ENCODE data around the gene SLC4A7.
A peak's percentile ranks its signal among the peaks of the same experiment; 100 is the strongest.
"Not testable (repeated sequence)": the region's sequence is repeated elsewhere in the genome, so short reads cannot be mapped to it uniquely, and the experiment has no call there.

SLC4A7 gene

DNA sequence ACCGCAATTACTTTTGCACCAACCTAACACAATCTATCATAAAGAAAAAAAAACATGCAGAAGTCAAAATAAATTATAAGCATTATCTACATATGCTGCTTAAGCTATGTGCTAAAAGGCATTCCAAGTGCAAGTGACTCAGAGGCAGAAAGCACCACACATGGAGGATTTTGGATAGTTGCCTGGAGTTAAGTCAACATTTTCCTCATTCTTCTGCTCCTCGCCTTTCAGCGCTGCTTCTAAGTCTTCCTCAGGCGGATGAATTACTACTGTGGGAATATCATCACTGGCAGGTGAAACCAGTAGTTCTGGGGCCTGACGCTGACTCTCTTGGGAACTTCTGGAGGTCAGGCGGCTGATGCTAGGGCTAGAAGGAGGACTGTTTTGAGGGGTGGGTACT is 53.1 kb downstream of the SLC4A7 start:
- H3K27me3 Mint-ChIP-seq, result no peaks in the 10 kb centered on the region
- intact Hi-C loops (cut with micrococcal nuclease), result no loop called here

DNA sequence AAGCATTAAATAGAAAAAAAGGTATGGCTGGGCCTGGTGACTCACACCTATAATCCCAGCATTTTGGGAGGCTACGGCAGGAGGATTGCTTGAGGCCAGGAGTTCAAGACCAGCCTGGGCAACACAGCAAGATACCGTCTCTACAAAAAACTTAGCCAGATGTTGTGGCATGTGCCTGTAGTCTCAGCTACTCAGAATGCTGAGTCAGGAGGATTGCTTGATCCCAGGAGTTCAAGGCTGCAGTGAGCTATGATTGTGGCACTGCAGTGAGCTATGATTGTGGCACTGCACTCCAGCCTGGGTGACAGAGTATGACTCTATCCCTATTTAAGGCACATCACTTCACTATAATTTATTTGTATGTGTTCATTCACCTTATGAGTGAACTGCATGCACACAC is 54.3 kb downstream of the SLC4A7 start:
- Mint-ChIP-seq H3K4me3 (no peak overlapping the region), H3K36me3 (ENCODE audit: low read depth) (peaks cover 65% of the 10 kb centered on the region), H3K9me3 (no peaks in the 10 kb centered on the region), H3K4me1 (ENCODE audit: low read depth) (no peaks in the 10 kb centered on the region), H3K27me3 (no peaks in the 10 kb centered on the region), H3K27ac (no peak overlapping the region)
- intact Hi-C loops (cut with micrococcal nuclease), result no loop called here

More for the DNA sequence above, 53.1 kb downstream of the SLC4A7 start:
- H3K9me3 Mint-ChIP-seq, result no peaks in the 10 kb centered on the region
- H3K36me3 Mint-ChIP-seq (ENCODE audit: low read depth), result peaks cover 75% of the 10 kb centered on the region
- H3K27ac Mint-ChIP-seq, result no peak overlapping the region
- no peak overlapping the region for H3K4me3 Mint-ChIP-seq
- H3K4me1 Mint-ChIP-seq (ENCODE audit: low read depth), result no peaks in the 10 kb centered on the region

DNA sequence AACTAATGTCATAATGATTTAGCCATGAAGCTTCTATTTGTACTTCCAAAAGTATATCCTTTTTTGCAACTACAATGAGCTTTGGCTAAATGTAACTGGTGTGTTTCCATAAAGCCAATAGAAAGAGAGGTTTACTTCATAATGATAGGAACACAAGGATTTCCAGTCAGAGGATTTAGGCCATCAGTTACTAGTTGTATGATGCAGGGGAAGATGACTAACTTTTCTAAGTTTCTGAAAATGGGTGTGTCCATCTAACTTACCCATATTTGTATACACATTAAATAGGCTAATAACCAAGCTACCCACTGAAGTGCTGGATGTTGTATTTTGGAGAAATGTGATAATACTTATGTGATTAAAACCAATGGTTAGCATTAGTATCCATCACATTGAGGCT is 55.7 kb downstream of the SLC4A7 start:
- Mint-ChIP-seq H3K27ac (no peak overlapping the region), H3K4me3 (no peak overlapping the region), H3K9me3 (no peaks in the 10 kb centered on the region), H3K36me3 (ENCODE audit: low read depth) (peaks cover 58% of the 10 kb centered on the region), H3K27me3 (no peaks in the 10 kb centered on the region), H3K4me1 (ENCODE audit: low read depth) (no peaks in the 10 kb centered on the region)
- intact Hi-C loops (cut with micrococcal nuclease), result no loop called here

DNA sequence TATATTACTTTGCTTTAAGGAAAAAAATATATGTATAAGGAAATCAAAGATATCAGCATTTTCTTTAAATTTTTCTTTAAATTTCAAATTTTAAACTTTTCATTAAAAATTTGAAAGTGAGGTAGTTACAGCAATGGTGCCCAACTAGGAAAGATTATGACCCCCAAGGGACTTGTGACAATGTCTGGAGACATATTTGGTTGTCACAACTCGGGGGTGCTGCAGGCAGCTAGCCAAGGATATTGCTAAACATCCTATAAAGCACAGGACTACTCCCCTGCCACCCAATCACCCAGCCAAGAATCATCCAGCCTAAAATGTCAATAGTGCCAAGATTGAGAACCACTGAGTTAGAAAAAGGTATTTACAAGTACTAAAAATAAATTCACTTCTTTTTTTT is 57.3 kb downstream of the SLC4A7 start:
- Mint-ChIP-seq H3K27ac (no peak overlapping the region), H3K9me3 (no peaks in the 10 kb centered on the region), H3K4me1 (ENCODE audit: low read depth) (no peaks in the 10 kb centered on the region), H3K36me3 (ENCODE audit: low read depth) (peaks cover 49% of the 10 kb centered on the region), H3K4me3 (no peak overlapping the region), H3K27me3 (no peaks in the 10 kb centered on the region)
- intact Hi-C loops (cut with micrococcal nuclease), result no loop called here

DNA sequence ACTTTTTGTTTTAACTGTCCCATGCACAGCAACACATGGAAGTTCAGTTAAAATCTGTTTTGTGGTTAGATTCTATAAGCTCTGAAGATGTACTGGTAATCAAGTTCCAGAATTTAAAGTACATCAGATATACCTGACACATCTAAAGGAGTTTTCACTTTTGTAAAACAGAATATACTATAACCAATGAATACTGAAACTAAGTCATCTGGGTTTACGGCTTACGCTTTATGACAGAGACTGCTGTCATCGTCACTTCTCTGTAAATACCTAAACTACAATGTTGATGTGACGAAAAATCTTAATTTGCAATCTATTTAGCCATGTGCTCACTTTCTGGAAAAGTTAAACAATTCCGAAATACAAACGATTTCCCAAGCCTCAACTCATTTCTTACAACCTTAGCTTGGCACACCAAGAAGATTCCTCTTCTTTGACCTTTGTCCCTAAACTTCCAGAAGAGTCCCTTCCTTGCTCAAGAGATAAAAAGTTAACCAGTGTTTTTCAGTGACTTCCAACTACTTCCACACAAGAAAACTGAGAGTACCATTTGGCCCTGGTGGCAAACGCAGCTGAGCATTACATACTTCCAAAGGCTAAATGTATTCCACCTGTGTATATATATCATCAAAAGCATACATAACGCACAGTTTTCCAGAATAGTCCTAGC is 58.2 kb downstream of the SLC4A7 start:
- intact Hi-C loops (cut with micrococcal nuclease), result no loop called here
- Mint-ChIP-seq H3K4me3 (no peak overlapping the region), H3K9me3 (no peaks in the 10 kb centered on the region), H3K36me3 (ENCODE audit: low read depth) (peaks cover 45% of the 10 kb centered on the region), H3K27me3 (no peaks in the 10 kb centered on the region), H3K27ac (no peak overlapping the region), H3K4me1 (ENCODE audit: low read depth) (no peaks in the 10 kb centered on the region)

DNA sequence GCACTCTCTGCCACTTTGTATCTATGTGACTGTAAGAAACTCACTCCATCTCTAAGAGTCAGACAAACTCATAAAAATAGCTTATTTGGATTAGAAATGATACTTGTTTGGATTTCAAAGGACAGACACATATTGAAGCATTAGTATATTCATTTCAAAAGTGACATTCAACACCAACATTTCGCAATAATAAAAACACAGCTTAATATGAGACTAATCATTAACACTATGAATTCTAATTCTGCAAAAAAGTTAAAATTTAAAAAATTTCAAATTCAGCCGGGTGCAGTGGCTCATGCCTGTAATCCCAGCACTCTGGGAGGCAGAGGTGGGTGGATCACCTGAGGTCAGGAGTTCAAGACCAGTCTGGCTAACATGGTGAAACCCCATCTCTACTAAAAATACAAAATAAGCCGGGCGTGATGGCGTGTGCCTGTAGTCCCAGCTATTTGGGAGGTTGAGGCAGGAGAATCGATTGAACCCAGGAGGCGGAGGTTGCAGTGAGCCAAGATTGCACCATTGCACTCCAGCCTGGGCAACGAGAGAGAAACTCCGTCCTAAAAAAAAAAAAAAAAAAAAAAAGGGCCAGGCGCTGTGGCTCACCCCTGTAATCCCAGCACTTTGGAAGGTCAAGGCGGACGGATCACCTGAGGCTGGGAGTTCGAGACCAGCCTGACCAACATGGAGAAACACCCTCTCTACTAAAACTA is 59.2 kb downstream of the SLC4A7 start:
- intact Hi-C loops (cut with micrococcal nuclease); H3K4me1 Mint-ChIP-seq (ENCODE audit: low read depth); H3K27me3 Mint-ChIP-seq; H3K27ac Mint-ChIP-seq; H3K4me3 Mint-ChIP-seq; H3K9me3 Mint-ChIP-seq: not testable (repeated sequence)
- H3K36me3 Mint-ChIP-seq (ENCODE audit: low read depth), result peaks cover 45% of the 10 kb centered on the region

DNA sequence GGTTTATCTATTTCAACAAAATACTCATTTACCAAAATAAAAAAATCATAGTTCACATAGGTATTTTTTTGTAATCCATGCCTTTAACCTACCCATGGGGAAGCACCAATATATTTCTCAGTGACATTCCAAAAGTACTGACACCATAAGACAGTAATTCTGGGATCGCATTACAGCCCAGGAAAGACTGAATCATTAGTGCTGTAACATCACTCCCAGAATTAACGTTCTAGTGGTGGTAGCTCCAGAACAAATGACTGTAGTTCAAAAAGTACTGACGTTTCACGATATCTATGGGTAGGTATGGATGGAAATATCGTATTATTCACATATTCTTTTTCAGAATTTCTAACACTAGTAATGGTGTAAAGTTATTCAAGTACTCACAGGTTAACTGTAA is 60.7 kb downstream of the SLC4A7 start:
- no peaks in the 10 kb centered on the region for H3K27me3 Mint-ChIP-seq
- no peak overlapping the region for H3K27ac Mint-ChIP-seq
- H3K9me3 Mint-ChIP-seq, result no peaks in the 10 kb centered on the region
- no peak overlapping the region for H3K4me3 Mint-ChIP-seq
- H3K36me3 Mint-ChIP-seq (ENCODE audit: low read depth), result peaks cover 47% of the 10 kb centered on the region
- intact Hi-C loops (cut with micrococcal nuclease), result no loop called here
- H3K4me1 Mint-ChIP-seq (ENCODE audit: low read depth), result no peaks in the 10 kb centered on the region

DNA sequence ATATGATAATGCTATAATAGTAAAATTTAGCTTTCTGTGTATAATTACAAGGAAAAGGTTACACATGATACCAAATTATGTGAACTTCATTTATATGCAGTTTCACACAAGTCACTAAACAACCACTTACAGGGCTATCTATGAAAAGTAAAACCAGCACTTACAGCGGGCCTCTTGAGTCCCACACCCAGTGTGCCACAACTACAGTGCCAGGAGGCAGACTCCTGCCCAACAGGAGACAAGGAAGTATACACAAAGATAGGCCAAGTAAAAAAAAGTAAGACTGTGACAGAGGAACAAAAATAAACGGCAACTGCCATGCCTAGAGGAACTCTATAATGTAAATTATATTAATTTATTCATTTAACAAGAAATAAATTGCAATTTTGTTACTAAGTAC is 61.6 kb downstream of the SLC4A7 start:
- Mint-ChIP-seq H3K9me3 (no peaks in the 10 kb centered on the region), H3K4me1 (ENCODE audit: low read depth) (no peaks in the 10 kb centered on the region), H3K4me3 (no peak overlapping the region), H3K36me3 (ENCODE audit: low read depth) (peaks cover 55% of the 10 kb centered on the region), H3K27ac (no peak overlapping the region), H3K27me3 (no peaks in the 10 kb centered on the region)
- intact Hi-C loops (cut with micrococcal nuclease), result no loop called here

DNA sequence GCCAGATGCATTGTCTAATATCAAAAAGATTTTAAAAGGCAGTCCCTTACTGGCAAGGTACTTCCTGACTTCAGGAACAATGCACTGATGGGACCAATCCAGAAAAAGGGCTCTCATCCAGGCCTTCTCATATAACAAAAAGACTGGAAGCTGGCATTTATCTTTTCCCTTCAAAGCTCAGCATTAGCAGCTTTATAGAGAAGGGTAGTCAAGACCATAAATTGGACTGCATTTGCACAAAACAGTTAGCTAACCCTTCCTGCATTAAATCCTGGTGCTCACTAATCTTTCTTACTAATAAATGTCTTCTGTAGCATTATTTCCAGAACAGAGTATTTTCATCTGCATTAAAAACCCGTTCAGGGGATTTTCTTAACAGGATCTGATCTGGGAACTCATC is 69.0 kb downstream of the SLC4A7 start:
- Mint-ChIP-seq H3K4me1 (ENCODE audit: low read depth) (peaks cover 13% of the 10 kb centered on the region), H3K27me3 (no peaks in the 10 kb centered on the region), H3K27ac (no peak overlapping the region), H3K9me3 (no peaks in the 10 kb centered on the region), H3K4me3 (no peak overlapping the region), H3K36me3 (ENCODE audit: low read depth) (peaks cover 64% of the 10 kb centered on the region)
- intact Hi-C loops (cut with micrococcal nuclease), result no loop called here

DNA sequence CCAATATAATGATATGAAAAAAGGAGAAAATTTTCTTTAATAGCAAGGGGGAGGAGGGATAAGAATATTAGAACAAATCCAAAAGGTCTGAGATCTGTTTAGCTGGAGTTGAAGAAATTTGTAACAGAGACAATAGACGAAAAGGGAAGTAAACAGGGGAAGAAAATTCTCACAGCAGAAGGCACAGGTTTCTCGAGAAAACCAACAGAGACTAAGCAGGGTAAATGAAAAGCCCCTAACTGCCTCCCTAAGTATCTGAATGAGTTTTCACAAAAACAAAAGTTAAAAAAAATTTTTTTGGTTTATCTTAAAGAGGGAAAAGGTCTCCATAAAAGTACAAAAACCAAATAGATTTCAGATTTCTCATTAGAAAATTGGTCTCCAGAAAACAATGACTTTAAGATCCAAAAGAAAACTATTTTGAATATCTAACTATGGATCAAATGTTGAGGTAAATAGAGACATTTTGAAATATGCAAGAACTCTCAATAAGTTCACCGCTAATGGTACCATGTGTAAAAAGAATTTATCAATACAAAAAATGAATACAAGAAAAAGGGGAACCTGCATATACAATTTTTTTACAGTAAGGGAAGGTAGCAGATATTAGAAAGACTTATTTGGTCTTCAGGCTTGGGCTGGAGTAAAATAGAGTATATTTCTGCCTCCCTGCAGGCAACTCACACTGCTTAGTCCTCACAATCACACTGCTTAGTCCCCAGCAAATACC is 91.1 kb downstream of the SLC4A7 start:
- no peak overlapping the region for H3K4me3 Mint-ChIP-seq

DNA sequence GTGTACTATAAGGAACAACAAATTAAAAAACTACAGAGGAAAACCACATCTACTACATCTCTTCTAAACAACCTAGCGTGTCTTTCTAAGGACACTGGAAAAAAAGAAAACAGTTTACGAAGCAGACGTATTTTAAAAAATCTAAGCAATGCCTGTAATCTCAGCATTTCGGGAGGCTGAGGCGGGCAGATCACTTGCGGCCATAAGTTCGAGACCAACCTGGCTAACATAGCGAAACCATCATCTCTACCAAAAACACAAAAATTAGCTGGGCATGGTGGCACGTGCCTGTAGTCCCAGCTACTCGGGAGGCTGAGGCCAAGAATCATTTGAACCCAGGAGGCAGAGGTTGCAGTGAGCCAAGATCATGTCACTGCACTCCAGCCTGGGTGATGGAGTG is 91.8 kb downstream of the SLC4A7 start:
- Mint-ChIP-seq H3K4me1 (ENCODE audit: low read depth) (peaks cover 12% of the 10 kb centered on the region), H3K27ac (peak overlapping the region; percentile 13), H3K36me3 (ENCODE audit: low read depth) (peaks cover 54% of the 10 kb centered on the region)
- H3K4me3 Mint-ChIP-seq; H3K9me3 Mint-ChIP-seq; intact Hi-C loops (cut with micrococcal nuclease); H3K27me3 Mint-ChIP-seq: not testable (repeated sequence)

More for the DNA sequence above, 91.1 kb downstream of the SLC4A7 start:
- H3K27me3 Mint-ChIP-seq, result no peaks in the 10 kb centered on the region
- H3K27ac Mint-ChIP-seq, result no peak overlapping the region
- peaks cover 12% of the 10 kb centered on the region for H3K4me1 Mint-ChIP-seq (ENCODE audit: low read depth)
- peaks cover 51% of the 10 kb centered on the region for H3K36me3 Mint-ChIP-seq (ENCODE audit: low read depth)
- no peaks in the 10 kb centered on the region for H3K9me3 Mint-ChIP-seq
- intact Hi-C loops (cut with micrococcal nuclease), result no loop called here

DNA sequence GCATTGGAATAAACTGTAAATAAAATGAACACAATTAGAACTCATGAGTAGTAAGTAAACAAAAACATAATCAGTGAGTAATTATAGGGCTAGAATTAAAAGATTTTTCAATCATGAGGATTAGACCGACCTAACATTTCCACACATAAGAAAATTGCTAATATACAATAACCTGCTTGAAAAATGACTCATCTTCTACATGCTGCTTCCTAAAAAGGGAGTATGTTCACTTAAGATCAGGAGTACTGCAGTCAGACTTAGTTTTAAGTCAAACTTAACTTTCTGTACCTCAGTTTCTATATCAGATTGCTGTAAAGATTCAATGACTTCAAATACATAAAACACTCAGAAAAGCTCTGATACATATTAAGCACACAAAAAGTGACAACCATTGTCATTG is 92.4 kb downstream of the SLC4A7 start:
- Mint-ChIP-seq H3K4me1 (ENCODE audit: low read depth) (peaks cover 12% of the 10 kb centered on the region), H3K9me3 (no peaks in the 10 kb centered on the region), H3K4me3 (no peak overlapping the region), H3K27ac (peak overlapping the region; percentile 13), H3K27me3 (no peaks in the 10 kb centered on the region), H3K36me3 (ENCODE audit: low read depth) (peaks cover 50% of the 10 kb centered on the region)
- intact Hi-C loops (cut with micrococcal nuclease), result no loop called here

DNA sequence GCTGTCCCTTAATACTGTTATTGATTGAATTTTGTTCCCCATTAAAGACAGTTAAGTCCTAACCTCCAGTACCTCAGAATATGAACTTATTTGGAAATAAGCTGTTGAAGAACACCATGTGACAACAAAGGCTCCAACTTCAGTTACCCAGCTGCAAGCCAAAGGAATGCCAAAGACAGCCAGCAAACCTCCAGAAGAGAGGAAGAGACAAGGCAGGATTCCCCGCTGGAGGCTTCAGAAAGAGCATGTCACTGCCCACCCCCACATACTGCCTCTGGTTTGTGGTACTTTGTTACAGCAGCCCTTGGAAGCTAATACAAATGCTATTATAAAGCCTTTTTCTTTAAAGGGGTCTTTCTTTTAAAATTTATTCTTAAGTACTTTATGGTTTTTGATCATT is 96.6 kb downstream of the SLC4A7 start:
- Mint-ChIP-seq H3K9me3 (no peaks in the 10 kb centered on the region), H3K27me3 (no peaks in the 10 kb centered on the region)
- intact Hi-C loops (cut with micrococcal nuclease), result no loop called here

DNA sequence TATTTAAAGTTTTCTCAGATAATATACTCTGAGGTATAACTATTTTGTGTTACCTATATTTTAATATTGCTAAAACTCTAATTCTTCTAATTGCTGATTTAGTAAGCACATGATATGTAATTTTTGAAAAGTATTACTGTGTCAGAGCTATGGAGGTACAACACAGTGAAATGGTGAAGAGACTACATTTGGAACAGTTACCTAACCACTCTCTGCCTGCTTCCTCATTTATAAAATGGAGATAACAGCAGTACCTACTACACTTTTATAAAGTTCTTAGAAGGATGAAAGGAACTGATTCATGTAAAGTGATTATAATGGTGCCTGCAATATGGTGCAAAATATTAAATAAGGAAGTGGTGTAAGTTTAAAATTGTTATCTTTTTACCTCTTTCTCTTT is 98.7 kb downstream of the SLC4A7 start:
- H3K36me3 Mint-ChIP-seq (ENCODE audit: low read depth), result peaks cover 58% of the 10 kb centered on the region
- no peak overlapping the region for H3K27ac Mint-ChIP-seq

More for the DNA sequence above, 96.6 kb downstream of the SLC4A7 start:
- peaks cover 49% of the 10 kb centered on the region for H3K36me3 Mint-ChIP-seq (ENCODE audit: low read depth)
- peaks cover 7% of the 10 kb centered on the region for H3K4me1 Mint-ChIP-seq (ENCODE audit: low read depth)
- H3K27ac Mint-ChIP-seq, result no peak overlapping the region
- H3K4me3 Mint-ChIP-seq, result no peak overlapping the region

More for the DNA sequence above, 98.7 kb downstream of the SLC4A7 start:
- intact Hi-C loops (cut with micrococcal nuclease), result no loop called here
- Mint-ChIP-seq H3K4me3 (no peak overlapping the region), H3K4me1 (ENCODE audit: low read depth) (no peaks in the 10 kb centered on the region), H3K9me3 (no peaks in the 10 kb centered on the region), H3K27me3 (no peaks in the 10 kb centered on the region)

All from dendritic cell treated with granulocyte-macrophage colony-stimulating factor and Interleukin-4, amounts not matched to agents 40 ng/mL and 50 ng/mL, for 4 days (primary cell).